ENCODE data around the gene CYP3A7. TPM values are rescaled to one million over a fixed set of nuclear protein-coding genes. Genes with fewer than 3 reads are reported as not detected.

Gene CYP3A7
- total and polyA plus RNA-seq, 2 of the 13 experiments (the other 11 are each of a cell fraction or from before 2014, with no cell fraction given): 5.8 to 6.4 TPM

GRCh38 chr7:99677648-99678045 lies 57.3 kb downstream of the CYP3A7 start (continued):
- TF ChIP-seq STAT6 (CRISPR knock-in tag; IDR thresholded peaks at IDR 0.05; ENCODE audit: borderline replicate concordance): 0 out of 2 replicates have a peak, but pooled peaks have one; percentile 47
- peak; percentile 85 for TF ChIP-seq FOXP4 (CRISPR knock-in tag; IDR thresholded peaks at IDR 0.05)
- TF ChIP-seq ZNF878 (CRISPR knock-in tag; IDR thresholded peaks at IDR 0.05): 0 out of 2 replicates have a peak, but pooled peaks have one; percentile 24
- TF ChIP-seq EP300 (IDR thresholded peaks at IDR 0.05; ENCODE audit: low read depth in 2 of 2, low read length in 2 of 2): peak in 1 of 2 experiments; percentile 89; a peak in 2 of 4 replicates
- TF ChIP-seq EP300 (CRISPR knock-in tag; IDR thresholded peaks at IDR 0.05; ENCODE audit: borderline replicate concordance): no peak
- TF ChIP-seq ARID5B (CRISPR knock-in tag; IDR thresholded peaks at IDR 0.05): peak; percentile 98
- 0 out of 2 replicates have a peak, but pooled peaks have one; percentile 62 for TF ChIP-seq TOPORS (CRISPR knock-in tag; IDR thresholded peaks at IDR 0.05)
- no peak for TF ChIP-seq TRIM22 (IDR thresholded peaks at IDR 0.05)
- no peak for TF ChIP-seq STAT5B (CRISPR knock-in tag; IDR thresholded peaks at IDR 0.05)
- no peak for TF ChIP-seq CSRNP1 (CRISPR knock-in tag; IDR thresholded peaks at IDR 0.05)
- no peak for TF ChIP-seq ZUFSP (CRISPR knock-in tag; IDR thresholded peaks at IDR 0.05; ENCODE audit: borderline replicate concordance)
- no peak for TF ChIP-seq TOE1 (CRISPR knock-in tag; IDR thresholded peaks at IDR 0.05)
- peak; percentile 33; the same call in 1 of the 2 replicates for TF ChIP-seq KDM5B (CRISPR knock-in tag; IDR thresholded peaks at IDR 0.05; ENCODE audit: borderline replicate concordance)
- no peak for TF ChIP-seq FOXP1 (IDR thresholded peaks at IDR 0.05)
- peak; percentile 85 for TF ChIP-seq FOXP1 (CRISPR knock-in tag; IDR thresholded peaks at IDR 0.05)
